ENCODE results near the gene SOCS6.
"Not testable (repeated sequence)": the region's sequence is repeated elsewhere in the genome, so short reads cannot be mapped to it uniquely, and the experiment has no call there.

SOCS6 gene

DNA sequence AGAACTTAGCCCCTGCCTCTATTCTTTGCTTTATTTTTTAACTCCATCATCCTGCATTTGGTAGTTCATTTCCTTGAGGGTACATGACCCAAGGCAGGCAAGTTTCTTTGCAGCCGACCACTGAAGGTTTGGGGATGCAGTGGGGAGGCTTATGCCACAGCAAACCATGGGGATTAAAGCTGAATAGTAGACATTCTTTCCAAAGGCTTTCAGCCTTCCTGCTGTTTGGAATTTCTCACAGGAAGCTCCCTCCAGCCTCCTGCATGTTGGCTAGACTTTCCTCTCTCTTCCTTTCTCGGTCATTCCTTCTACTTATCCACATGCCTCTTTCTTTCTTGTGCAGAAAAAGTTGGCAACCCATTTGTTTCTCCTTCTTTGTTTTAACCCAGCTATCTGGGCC is 77.3 kb downstream of the SOCS6 start:
- Histone ChIP-seq H3K36me3 (replicated peaks; ENCODE audit: low read depth, low read length) (no peaks in the 10 kb centered on the region), H3K9me3 (ENCODE audit: insufficient read depth, low read length) (no peaks in the 10 kb centered on the region), H3K79me2 (ENCODE audit: low read length) (no peaks in the 10 kb centered on the region), H3K27ac (ENCODE audit: low read length) (no peak overlapping the region), H2AFZ (ENCODE audit: low read depth, low read length) (no peak overlapping the region), H3K4me3 (ENCODE audit: low read length) (no peak overlapping the region), H4K20me1 (ENCODE audit: insufficient read depth, low read length) (no peaks in the 10 kb centered on the region), H3K4me1 (ENCODE audit: low read length) (peaks cover 7% of the 10 kb centered on the region), H3K4me2 (ENCODE audit: low read length) (no peak overlapping the region), H3K27me3 (ENCODE audit: low read depth, low read length) (no peaks in the 10 kb centered on the region), H3K9ac (ENCODE audit: low read length) (no peak overlapping the region)
- TF ChIP-seq, protein P1, sequence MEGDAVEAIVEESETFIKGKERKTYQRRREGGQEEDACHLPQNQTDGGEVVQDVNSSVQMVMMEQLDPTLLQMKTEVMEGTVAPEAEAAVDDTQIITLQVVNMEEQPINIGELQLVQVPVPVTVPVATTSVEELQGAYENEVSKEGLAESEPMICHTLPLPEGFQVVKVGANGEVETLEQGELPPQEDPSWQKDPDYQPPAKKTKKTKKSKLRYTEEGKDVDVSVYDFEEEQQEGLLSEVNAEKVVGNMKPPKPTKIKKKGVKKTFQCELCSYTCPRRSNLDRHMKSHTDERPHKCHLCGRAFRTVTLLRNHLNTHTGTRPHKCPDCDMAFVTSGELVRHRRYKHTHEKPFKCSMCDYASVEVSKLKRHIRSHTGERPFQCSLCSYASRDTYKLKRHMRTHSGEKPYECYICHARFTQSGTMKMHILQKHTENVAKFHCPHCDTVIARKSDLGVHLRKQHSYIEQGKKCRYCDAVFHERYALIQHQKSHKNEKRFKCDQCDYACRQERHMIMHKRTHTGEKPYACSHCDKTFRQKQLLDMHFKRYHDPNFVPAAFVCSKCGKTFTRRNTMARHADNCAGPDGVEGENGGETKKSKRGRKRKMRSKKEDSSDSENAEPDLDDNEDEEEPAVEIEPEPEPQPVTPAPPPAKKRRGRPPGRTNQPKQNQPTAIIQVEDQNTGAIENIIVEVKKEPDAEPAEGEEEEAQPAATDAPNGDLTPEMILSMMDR (IDR thresholded peaks at IDR 0.05; ENCODE audit: low read depth, low read length): no peak
- TF ChIP-seq EZH2phosphoT487 (IDR thresholded peaks at IDR 0.05; ENCODE audit: low read depth): no peak

DNA sequence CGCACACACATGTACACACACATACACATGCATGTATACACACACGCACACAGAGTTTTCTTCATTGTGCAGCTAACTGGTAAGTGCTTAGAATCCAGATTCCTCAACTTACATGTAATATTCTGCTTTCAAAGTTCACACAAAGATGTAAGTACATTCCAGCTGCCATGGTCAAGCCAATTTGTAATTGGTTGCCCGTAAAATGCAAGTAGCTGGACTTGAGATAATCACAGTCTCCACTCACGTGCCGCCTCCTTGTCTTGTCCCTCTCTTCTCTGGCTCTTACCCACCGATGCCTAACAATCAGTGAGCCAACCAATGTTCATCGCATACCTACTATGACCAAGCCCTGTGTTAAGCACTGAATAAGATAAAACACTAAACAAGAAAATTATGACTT is 77.8 kb downstream of the SOCS6 start:
- H3K9ac ChIP-seq (ENCODE audit: low read length): no peak overlapping the region
- no peak overlapping the region for H3K4me3 ChIP-seq (ENCODE audit: low read length)
- no peak overlapping the region for H2AFZ ChIP-seq (ENCODE audit: low read depth, low read length)
- no peaks in the 10 kb centered on the region for H3K36me3 ChIP-seq (replicated peaks; ENCODE audit: low read depth, low read length)
- peaks cover 7% of the 10 kb centered on the region for H3K4me1 ChIP-seq (ENCODE audit: low read length)
- no peak overlapping the region for H3K4me2 ChIP-seq (ENCODE audit: low read length)
- H3K27me3 ChIP-seq (ENCODE audit: low read depth, low read length): no peaks in the 10 kb centered on the region
- H4K20me1 ChIP-seq (ENCODE audit: insufficient read depth, low read length): no peaks in the 10 kb centered on the region
- TF ChIP-seq, protein P1 (IDR thresholded peaks at IDR 0.05; ENCODE audit: low read depth, low read length): no peak
- TF ChIP-seq EZH2phosphoT487 (IDR thresholded peaks at IDR 0.05; ENCODE audit: low read depth): no peak
- no peak overlapping the region for H3K27ac ChIP-seq (ENCODE audit: low read length)
- H3K9me3 ChIP-seq (ENCODE audit: insufficient read depth, low read length): no peaks in the 10 kb centered on the region
- H3K79me2 ChIP-seq (ENCODE audit: low read length): no peaks in the 10 kb centered on the region

DNA sequence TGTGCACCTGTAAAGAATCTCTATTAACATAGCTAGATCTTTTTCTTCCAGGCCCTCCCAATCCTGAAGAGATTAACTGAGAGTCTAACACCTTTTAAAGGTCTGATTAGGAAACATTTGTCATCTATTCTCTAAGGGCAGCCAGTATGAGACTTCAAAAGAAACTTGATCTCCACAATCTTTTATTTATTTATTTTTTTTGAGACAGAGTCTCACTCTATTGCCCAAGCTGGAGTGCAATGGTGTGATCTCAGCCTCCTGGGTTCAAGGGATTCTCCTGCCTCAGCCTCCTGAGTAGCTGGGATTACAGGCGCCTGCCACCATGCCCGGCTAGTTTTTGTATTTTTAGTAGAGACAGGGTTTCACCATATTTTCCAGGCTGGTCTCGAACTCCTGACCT is 78.5 kb downstream of the SOCS6 start:
- not testable (repeated sequence) for H3K4me2 ChIP-seq (ENCODE audit: low read length); H4K20me1 ChIP-seq (ENCODE audit: insufficient read depth, low read length); H3K9ac ChIP-seq (ENCODE audit: low read length); H3K27me3 ChIP-seq (ENCODE audit: low read depth, low read length); H3K4me3 ChIP-seq (ENCODE audit: low read length); H3K9me3 ChIP-seq (ENCODE audit: insufficient read depth, low read length); H3K27ac ChIP-seq (ENCODE audit: low read length); H2AFZ ChIP-seq (ENCODE audit: low read depth, low read length); H3K79me2 ChIP-seq (ENCODE audit: low read length); H3K4me1 ChIP-seq (ENCODE audit: low read length); H3K36me3 ChIP-seq (replicated peaks; ENCODE audit: low read depth, low read length)

DNA sequence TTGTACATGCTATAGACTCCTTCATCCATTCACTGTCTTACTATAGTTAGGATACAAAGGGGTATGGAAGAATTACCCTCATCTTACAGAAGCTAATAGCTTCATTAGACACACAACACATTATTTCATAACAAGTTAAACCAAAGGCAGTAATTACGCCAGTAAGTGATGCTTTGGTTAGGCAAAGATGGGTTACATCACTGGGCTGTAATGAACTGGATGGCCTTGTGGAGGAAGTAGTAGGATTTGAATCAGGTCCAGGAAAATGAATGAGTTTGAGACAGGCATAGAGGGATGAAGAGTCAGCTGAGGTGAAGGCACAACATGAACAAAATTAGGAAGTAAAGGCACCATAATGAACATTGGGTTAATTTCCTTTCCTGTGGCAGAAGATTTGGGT is 80.1 kb downstream of the SOCS6 start:
- Histone ChIP-seq H3K27me3 (ENCODE audit: low read depth, low read length) (no peaks in the 10 kb centered on the region), H3K4me1 (ENCODE audit: low read length) (peaks cover 4% of the 10 kb centered on the region), H3K9me3 (ENCODE audit: insufficient read depth, low read length) (no peaks in the 10 kb centered on the region), H3K36me3 (replicated peaks; ENCODE audit: low read depth, low read length) (no peaks in the 10 kb centered on the region), H3K9ac (ENCODE audit: low read length) (no peak overlapping the region), H4K20me1 (ENCODE audit: insufficient read depth, low read length) (no peaks in the 10 kb centered on the region), H3K4me2 (ENCODE audit: low read length) (no peak overlapping the region), H3K79me2 (ENCODE audit: low read length) (no peaks in the 10 kb centered on the region), H2AFZ (ENCODE audit: low read depth, low read length) (no peak overlapping the region), H3K4me3 (ENCODE audit: low read length) (no peak overlapping the region), H3K27ac (ENCODE audit: low read length) (no peak overlapping the region)
- TF ChIP-seq EZH2phosphoT487 (IDR thresholded peaks at IDR 0.05; ENCODE audit: low read depth): no peak
- TF ChIP-seq, protein P1 (IDR thresholded peaks at IDR 0.05; ENCODE audit: low read depth, low read length): no peak

Measured in OCI-LY3 (cell line).